ENCODE data around the gene MARCHF5.
"Not testable (repeated sequence)": the region's sequence is repeated elsewhere in the genome, so short reads cannot be mapped to it uniquely, and the experiment has no call there.

GRCh38 chr10:92347035-92347676 is 56.2 kb downstream of the MARCHF5 start:
- TF ChIP-seq CTCF (conservative IDR thresholded peaks at IDR 0.05); EZH2 (IDR thresholded peaks at IDR 0.05; ENCODE audit: low read depth): not testable (repeated sequence)

All from PC-9 (cell line).